CD4-positive, alpha-beta T cell treated with Interleukin-1 beta for 1 hour (primary cell): ENCODE data around the gene NCKAP5.

Experiments used
- DNase-seq, 2 donors: peaks; one replicate each; pipeline ENCODE4 v3.0.0-alpha.2; 2020 to 2022

The NCKAP5 gene

DNA sequence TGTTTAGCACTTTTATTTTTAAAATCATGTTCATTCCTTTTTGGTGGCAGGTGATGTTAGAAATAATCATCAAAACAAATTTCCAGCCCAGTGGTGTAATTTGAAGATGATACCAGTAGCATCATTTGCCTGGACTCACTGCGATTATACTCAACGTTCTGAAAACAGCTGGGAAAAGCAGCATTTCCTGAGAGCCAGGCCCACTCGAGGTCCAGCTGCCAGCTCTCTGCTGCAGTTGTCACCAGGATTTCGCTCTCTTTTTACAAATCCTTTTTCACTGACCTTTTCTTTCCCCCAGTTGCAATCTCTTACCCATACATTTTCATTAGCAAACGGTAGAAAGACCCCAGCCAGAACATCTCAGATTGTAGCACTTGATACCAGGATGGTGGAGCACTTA lies 787.6 kb downstream of the NCKAP5 start:
- no peak for DNase-seq

DNA sequence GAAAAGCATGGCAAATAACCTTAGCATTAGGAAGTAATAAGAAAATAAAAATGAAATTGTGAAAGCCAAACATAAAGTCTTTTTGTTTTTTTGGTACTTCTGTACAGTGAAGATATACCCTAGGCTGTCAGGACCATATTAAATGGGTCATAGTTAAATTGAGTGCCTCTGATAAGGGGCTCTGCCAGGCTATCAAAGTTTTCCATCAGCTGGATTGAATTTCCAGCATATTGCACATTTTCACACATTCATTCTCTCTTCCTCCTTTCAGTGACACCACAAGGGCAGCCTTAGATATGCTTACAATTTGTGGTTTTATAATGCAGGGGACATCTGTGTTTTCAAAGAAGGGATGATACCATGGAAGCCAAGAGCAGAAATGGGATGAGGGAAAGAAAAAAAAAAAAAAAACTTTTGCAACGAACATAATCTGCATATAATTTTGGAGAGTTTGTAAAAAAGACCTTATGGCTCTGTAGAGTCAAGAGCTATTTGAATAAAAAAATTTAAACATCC lies 789.0 kb downstream of the NCKAP5 start:
- no peak for DNase-seq

DNA sequence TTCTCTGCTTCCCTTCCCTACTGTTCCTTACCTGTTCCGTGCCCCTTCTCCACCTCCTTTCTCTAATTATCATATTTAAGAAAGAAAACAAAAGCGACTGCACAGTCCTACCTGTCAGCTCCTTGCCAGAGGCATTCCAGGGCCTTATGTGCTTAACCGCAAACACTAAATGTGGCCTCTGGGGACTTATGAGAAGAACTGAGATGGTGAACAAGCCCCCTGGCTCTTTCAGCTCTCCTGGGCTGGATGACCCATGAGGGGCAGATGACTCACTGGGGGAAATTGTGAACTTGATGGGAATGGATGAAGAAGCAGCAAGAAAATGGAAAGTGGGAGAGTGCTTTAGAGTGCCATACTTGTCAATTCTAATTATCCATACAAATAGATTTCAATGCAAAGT lies 792.0 kb downstream of the NCKAP5 start:
- DNase-seq = no peak

GRCh38 chr2:132774189-132774588 lies 794.1 kb downstream of the NCKAP5 start:
- DNase-seq = no peak

GRCh38 chr2:132773331-132773730 lies 794.9 kb downstream of the NCKAP5 start:
- no peak for DNase-seq

GRCh38 chr2:132772340-132772739 lies 795.9 kb downstream of the NCKAP5 start:
- no peak for DNase-seq

- DNase-seq = no peak
Observed at GRCh38 chr2:132766573-132766972, 801.7 kb downstream of the NCKAP5 start.

DNA sequence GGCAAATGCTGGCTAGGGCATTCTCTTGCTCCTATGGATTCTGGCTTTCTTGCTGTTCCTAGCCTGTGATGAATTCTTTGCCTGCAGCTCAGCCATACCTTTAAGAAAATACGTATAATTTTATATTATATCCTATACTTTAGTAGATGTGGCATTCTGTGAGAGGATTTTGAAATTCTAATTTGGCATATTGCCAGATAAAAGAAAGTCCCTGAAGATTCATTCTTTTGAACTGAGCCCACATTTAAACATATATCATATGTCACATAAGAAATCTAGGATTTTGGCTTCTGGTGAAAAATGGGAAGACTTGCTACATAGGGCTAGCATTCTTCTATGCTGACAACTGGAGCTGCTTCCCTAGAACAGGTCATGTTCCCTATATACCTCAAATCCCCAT lies 806.8 kb downstream of the NCKAP5 start:
- no peak for DNase-seq

DNA sequence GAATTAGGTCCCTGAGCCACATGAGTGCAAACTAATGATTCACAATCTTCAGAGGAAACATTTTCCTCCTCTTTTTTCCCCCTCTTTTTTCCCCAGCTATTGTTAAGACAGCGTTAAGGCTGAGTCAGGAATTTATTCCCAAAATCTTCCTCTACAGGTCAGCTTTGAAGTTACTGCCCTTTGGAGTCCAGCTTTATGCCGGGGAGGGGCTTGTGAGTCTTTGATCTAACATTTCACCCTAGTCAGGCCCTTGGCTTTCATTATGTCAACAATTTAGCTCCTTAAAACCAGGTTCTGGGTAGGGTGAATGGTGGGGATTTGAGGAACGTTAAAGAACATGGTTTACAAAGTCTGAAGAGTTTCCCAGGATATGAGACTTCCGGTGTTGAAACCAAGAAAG lies 807.3 kb downstream of the NCKAP5 start:
- DNase-seq = no peak

DNA sequence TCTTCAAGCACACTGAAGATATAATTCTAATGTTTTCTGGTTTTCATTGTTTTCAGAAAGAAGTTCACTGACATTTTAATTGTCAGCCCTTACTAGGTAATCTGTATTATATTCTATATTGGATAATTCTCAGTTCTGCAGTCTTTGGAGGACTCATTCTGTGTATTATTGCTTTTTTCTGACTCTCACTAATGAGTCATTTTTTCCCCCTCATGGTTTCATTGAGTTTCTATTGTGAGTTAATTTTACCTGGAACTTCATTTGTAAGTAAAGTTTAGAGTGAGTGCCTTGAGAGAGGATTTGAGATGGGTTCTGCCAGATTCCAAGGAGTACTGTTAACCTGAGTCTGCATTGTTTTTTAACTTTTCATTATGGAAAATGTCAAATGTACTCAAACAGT lies 807.9 kb downstream of the NCKAP5 start:
- DNase-seq = no peak

DNA sequence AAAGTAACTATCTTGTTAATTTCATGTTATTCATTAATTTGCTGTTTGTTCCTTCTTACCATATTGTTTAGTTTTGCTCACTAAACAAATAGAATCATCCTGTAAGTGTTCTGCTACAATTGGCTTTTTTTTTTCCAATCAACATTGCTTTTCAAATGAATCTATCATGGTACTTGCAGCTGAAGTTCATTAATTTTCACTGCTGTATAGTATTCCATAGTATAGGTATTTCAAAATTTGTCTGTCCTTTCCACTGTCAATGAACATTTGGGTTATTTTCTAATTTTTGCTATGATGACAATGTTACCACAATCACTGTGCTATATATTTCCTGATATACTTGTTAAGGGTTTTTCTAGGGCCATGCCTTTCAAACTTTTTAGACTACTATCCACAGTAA lies 809.3 kb downstream of the NCKAP5 start:
- no peak for DNase-seq

GRCh38 chr2:132757676-132758075 lies 810.6 kb downstream of the NCKAP5 start:
- DNase-seq = no peak

DNA sequence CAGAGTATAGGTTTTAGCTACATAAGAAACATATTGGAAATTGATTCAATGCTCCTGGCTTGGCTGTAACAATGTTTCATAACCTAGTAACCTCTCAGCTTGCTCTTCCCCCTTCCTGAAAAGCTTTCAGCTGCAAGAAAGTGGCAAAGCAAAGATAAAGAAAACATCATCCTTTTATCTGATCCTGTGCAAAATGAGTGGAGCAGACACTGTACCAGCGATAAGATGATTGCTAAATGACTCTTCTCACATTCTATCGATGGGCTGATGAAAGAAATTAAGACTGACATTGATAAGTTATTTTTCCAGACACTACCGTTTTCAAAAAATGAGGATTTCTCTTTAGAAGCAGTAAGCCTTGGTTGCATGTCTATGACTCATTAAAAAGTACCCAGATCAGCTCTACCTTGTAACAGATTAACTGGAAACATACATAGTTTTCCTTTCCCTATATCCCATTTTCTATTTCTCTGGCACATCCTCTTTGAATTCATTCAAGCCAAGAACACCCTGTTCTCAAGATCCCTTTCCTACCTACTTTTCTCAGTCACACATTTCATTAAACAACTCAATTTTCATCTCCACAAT lies 811.2 kb downstream of the NCKAP5 start:
- no peak for DNase-seq

DNA sequence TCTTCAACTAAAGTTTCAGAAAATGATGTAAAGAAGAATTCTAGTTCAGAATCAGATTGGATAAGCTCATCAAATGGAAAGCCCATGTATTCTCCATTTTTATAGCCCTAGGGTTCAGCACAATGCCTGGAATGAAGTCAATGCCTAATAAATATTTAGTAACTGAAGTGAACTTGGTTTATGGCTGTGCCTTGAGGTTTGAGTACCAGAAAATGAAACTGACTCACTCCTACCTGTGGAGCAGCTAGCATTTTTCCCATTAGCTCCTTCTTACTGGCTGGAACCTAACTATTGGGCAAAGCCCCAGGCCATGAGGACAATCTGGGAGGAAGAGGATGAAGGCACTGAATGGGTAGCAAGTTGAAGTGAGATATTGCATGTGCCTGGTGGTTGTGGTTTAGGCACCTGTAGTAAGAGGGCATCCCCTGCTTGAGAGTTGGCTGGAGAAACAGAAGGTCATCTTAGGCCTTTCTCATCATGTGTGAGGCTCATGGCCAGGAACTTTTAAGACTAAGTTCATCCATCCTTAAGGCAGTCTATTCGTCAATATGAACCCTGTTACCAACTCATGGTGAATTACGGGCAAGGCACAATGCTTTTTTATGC lies 813.3 kb downstream of the NCKAP5 start:
- DNase-seq = no peak

GRCh38 chr2:132754392-132754791 lies 813.9 kb downstream of the NCKAP5 start:
- DNase-seq = no peak

- no peak for DNase-seq
Observed at GRCh38 chr2:132752421-132753206, 815.6 kb downstream of the NCKAP5 start.

DNA sequence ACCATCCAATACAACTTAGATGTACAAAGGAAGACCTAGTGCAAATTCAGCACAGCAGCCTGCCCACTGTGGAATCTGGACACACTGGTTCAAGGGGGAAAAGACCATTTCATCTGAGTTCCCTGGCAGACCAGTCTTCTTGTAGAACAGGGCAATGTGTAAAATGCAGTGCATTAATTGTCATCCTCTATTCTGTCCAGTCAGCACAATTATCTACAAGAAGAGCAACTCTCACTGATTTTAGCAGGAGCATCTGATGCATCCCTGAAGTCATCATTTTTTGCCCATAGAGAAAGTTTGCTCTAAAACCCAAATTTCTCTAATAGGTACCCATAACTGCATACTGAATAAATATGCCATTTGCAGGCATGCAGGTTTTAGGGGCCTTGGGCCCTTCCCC lies 816.4 kb downstream of the NCKAP5 start:
- DNase-seq = no peak

- no peak for DNase-seq
Observed at GRCh38 chr2:132750606-132751005, 817.7 kb downstream of the NCKAP5 start.

- no peak for DNase-seq
Observed at GRCh38 chr2:132747046-132747445, 821.2 kb downstream of the NCKAP5 start.

- DNase-seq = no peak
Observed at GRCh38 chr2:132741754-132742153, 826.5 kb downstream of the NCKAP5 start.

DNA sequence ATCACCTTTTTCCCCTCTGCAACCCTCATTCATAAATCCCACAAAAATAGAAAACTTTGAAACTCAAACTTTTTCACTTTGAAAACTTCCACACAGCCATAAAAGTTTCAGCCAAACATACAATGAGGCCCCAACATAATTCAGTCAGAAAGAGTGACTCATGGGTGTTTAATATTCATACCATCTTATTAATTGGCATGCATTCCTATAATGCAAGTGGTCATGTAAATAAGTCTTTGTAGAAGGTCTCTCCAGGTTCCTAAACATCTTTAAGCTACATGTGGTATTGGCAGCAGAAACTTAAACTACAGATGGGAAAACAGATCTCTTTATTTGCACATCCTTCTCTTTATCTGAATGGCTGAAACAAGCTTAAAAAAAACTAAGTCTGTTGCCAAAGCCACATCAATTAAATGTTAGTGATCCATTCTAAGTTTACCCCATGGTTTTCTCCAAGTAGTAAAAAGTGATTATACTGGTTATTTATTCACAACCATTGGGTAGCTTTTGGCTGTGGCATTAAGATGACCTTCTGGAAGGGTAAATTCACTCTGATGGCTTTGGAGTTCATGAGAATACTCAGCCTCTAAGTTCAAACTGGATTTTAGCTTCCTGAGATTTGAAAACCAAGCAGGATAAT lies 828.1 kb downstream of the NCKAP5 start:
- DNase-seq = no peak

DNA sequence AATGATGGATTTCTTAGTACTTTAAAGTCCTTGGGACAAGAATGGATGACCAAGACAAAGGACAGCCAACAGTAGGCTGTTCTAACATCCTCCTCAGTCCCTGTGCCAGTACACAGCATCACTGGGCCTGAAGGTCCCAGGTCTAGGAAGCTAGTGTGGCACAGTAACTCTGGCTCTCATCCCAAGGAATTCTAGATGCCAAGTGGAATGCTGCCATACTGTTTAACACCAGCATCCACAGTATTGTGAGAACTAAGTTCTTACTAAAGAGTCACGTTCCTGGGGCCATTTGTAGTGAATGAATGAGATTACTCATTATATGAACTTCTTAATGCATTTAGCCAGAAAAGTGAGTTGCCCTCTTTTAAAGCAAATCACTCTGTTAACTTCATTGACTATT lies 830.0 kb downstream of the NCKAP5 start:
- DNase-seq = no peak

- DNase-seq = no peak
Observed at GRCh38 chr2:132736059-132736458, 832.2 kb downstream of the NCKAP5 start.

- no peak for DNase-seq
Observed at GRCh38 chr2:132734961-132735360, 833.3 kb downstream of the NCKAP5 start.
